GM23338 (cell line): ENCODE results near the gene ABCB11. TPM values are rescaled to one million over a fixed set of nuclear protein-coding genes. Genes with fewer than 3 reads are reported as not detected.
A peak's percentile ranks its signal among the peaks of the same experiment; 100 is the strongest.

Experiments
- ATAC-seq: fragments of 200-7000 bp; cut with Tn5 transposase; 3 replicates; pipeline ENCODE4 v1.9.1; 2020
- DNase-seq: peaks from one replicate; pipeline ENCODE4 v3.0.0-alpha.2; 2015; ENCODE audit warnings: low spot score
- H2AFZ ChIP-seq: fragments of 200-600 bp; sonication (generic); 2 replicates; pipeline ENCODE4 v1.8.0; 2016; ENCODE audit warnings: antibody characterized with exemption, mild to moderate bottlenecking, moderate library complexity
- H3F3A ChIP-seq: fragments of 200-600 bp; sonication (generic); replicated peaks from 2 replicates; pipeline ENCODE4 v1.8.0; 2017; ENCODE audit warnings: antibody characterized with exemption, mixed run types, low read depth
- H3K27ac ChIP-seq: fragments of 200-600 bp; sonication (generic); 2 replicates; pipeline ENCODE4 v1.6.1; 2016; ENCODE audit warnings: low read depth
- H3K27me3 ChIP-seq: fragments of 200-600 bp; sonication (generic); 2 replicates; pipeline ENCODE4 v1.8.0; 2016; ENCODE audit warnings: mild to moderate bottlenecking, mixed run types, moderate library complexity; ENCODE audit not compliant: insufficient read depth
- H3K36me3 ChIP-seq: fragments of 200-600 bp; sonication (generic); 2 replicates; pipeline ENCODE4 v1.8.0; 2016; ENCODE audit warnings: mild to moderate bottlenecking; ENCODE audit not compliant: insufficient read depth
- H3K4me1 ChIP-seq: fragments of 200-600 bp; sonication (generic); 2 replicates; pipeline ENCODE4 v1.8.0; 2016; ENCODE audit warnings: mild to moderate bottlenecking, moderate library complexity; ENCODE audit not compliant: insufficient read depth
- H3K4me2 ChIP-seq: fragments of 200-600 bp; sonication (generic); 2 replicates; pipeline ENCODE4 v1.7.1; 2017; ENCODE audit warnings: mixed run types
- H3K4me3 ChIP-seq: fragments of 200-600 bp; sonication (generic); 2 replicates; pipeline ENCODE4 v1.6.1; 2016; ENCODE audit warnings: mixed run types
- H3K79me2 ChIP-seq: fragments of 200-600 bp; sonication (generic); replicated peaks from 2 replicates; pipeline ENCODE4 v1.8.0; 2017; ENCODE audit warnings: mild to moderate bottlenecking; ENCODE audit not compliant: insufficient read depth
- H3K9me2 ChIP-seq: fragments of 200-600 bp; sonication (generic); 2 replicates; pipeline ENCODE4 v1.8.0; 2017; ENCODE audit not compliant: insufficient read depth
- H4K20me1 ChIP-seq: fragments of 200-600 bp; sonication (generic); replicated peaks from 2 replicates; pipeline ENCODE4 v1.8.0; 2017; ENCODE audit warnings: mild to moderate bottlenecking; ENCODE audit not compliant: insufficient read depth
- H3K27ac Mint-ChIP-seq: 2 replicates; pipeline ENCODE4 v1.8.0; 2020; ENCODE audit warnings: inconsistent platforms, mild to moderate bottlenecking, moderate library complexity, mixed read lengths
- H3K27me3 Mint-ChIP-seq: 3 replicates; pipeline ENCODE4 v1.8.0; 2022; ENCODE audit warnings: low read depth, mild to moderate bottlenecking, moderate library complexity, mixed read lengths, inconsistent platforms; ENCODE audit not compliant: insufficient read depth, poor library complexity
- H3K36me3 Mint-ChIP-seq: 3 replicates; pipeline ENCODE4 v1.8.0; 2021; ENCODE audit warnings: low read depth, mild to moderate bottlenecking, inconsistent platforms, moderate library complexity, mixed read lengths
- H3K4me1 Mint-ChIP-seq: 3 replicates; pipeline ENCODE4 v1.8.0; 2020; ENCODE audit warnings: mild to moderate bottlenecking, inconsistent platforms, mixed read lengths
- H3K4me3 Mint-ChIP-seq: 3 replicates; pipeline ENCODE4 v1.8.0; 2021; ENCODE audit warnings: moderate library complexity, mild to moderate bottlenecking, inconsistent platforms, mixed read lengths
- H3K9me3 Mint-ChIP-seq: 3 replicates; pipeline ENCODE4 v1.8.0; 2020; ENCODE audit warnings: moderate library complexity, mild to moderate bottlenecking, inconsistent platforms, mixed read lengths
- CTCF ChIP-seq, 2 experiments: fragments of 200-600 bp in 1 of 2; sonication (generic) in 1 of 2; conservative IDR thresholded peaks; 2 replicates each; pipeline versions ENCODE4 v1.5.1 to v1.6.1; 2016 to 2017; ENCODE audit warnings: antibody characterized with exemption in 2 of 2, low read depth in 2 of 2, mild to moderate bottlenecking in 2 of 2, moderate library complexity in 1 of 2
- ETS1 ChIP-seq: IDR thresholded peaks from 2 replicates; pipeline ENCODE4 v1.6.1; 2016; ENCODE audit warnings: antibody characterized with exemption
- EZH2phosphoT487 ChIP-seq: fragments of 200-600 bp; sonication (generic); IDR thresholded peaks from one replicate; pipeline ENCODE4 v1.8.1; 2018; ENCODE audit warnings: antibody characterized with exemption; ENCODE audit not compliant: unreplicated experiment
- JUNB ChIP-seq: IDR thresholded peaks from one replicate; pipeline ENCODE4 v1.6.1; 2016; ENCODE audit warnings: antibody characterized with exemption; ENCODE audit not compliant: unreplicated experiment
- POLR2AphosphoS5 ChIP-seq: IDR thresholded peaks from 2 replicates; pipeline ENCODE4 v1.6.1; 2016; ENCODE audit warnings: antibody characterized with exemption, low read depth
- REST ChIP-seq: IDR thresholded peaks from one replicate; pipeline ENCODE4 v1.6.1; 2018; ENCODE audit warnings: antibody characterized with exemption; ENCODE audit not compliant: unreplicated experiment
- ZNF114 ChIP-seq: fragments of 250-450 bp; sonication (Bioruptor Pico); IDR thresholded peaks from 2 replicates; pipeline ENCODE4 v1.5.0; 2020; ENCODE audit warnings: mild to moderate bottlenecking, moderate library complexity
- ZNF331 ChIP-seq: fragments of 250-450 bp; sonication (Bioruptor Pico); IDR thresholded peaks from 2 replicates; pipeline ENCODE4 v1.5.0; 2020; ENCODE audit warnings: low read depth, mild to moderate bottlenecking, moderate library complexity
- polyA plus RNA-seq: library from polyadenylated mRNA; unstranded; fragments of >200 nt; fragmentation: Nextera tagmentation; extraction: Ambion mirVana; gene quantifications from 2 replicates; pipeline ENCODE4 v1.2.1, GENCODE V29; 2016
- total RNA-seq: library from RNA; depleted of rRNA; stranded (reverse); fragments of >200 nt; shearing (Covaris generic); gene quantifications from 2 replicates; pipeline ENCODE4 v1.2.3, GENCODE V29; 2014

Gene ABCB11
- total and polyA plus RNA-seq, 2 experiments from 2014 or later = not detected

GRCh38 chr2:168915441-168916330, 115.4 kb downstream of the ABCB11 start:
- Histone ChIP-seq H2AFZ (no peak overlapping the region), H3K36me3 (peaks cover 9% of the 10 kb centered on the region; the same call in 1 of the 2 replicates), H4K20me1 (no peaks in the 10 kb centered on the region), H3K79me2 (no peaks in the 10 kb centered on the region), H3K4me1 (peaks cover 42% of the 10 kb centered on the region), H3F3A (no peaks in the 10 kb centered on the region), H3K27ac (no peak overlapping the region), H3K9me2 (no peaks in the 10 kb centered on the region), H3K27me3 (peaks cover 8% of the 10 kb centered on the region; the same call in 1 of the 2 replicates), H3K4me2 (no peak overlapping the region), H3K4me3 (no peak overlapping the region)
- Mint-ChIP-seq H3K4me3 (no peak overlapping the region), H3K27me3 (peaks cover 13% of the 10 kb centered on the region), H3K36me3 (peaks cover 11% of the 10 kb centered on the region; the same call in 2 of the 3 replicates), H3K27ac (no peak overlapping the region), H3K4me1 (peaks cover 39% of the 10 kb centered on the region), H3K9me3 (peaks cover 11% of the 10 kb centered on the region; the same call in 2 of the 3 replicates)
- TF ChIP-seq JUNB (no peak), CTCF (conservative IDR thresholded peaks at IDR 0.05; ENCODE audit: low read depth in 2 of 2) (no peak), POLR2AphosphoS5 (no peak), EZH2phosphoT487 (no peak), ZNF114 (CRISPR knock-in tag) (no peak)
- DNase-seq (no peak), ATAC-seq (no peak)

- DNase-seq (no peak), ATAC-seq (no peak)
- Histone ChIP-seq H3K4me1 (peaks cover 52% of the 10 kb centered on the region), H4K20me1 (no peaks in the 10 kb centered on the region), H3K4me3 (no peak overlapping the region), H2AFZ (no peak overlapping the region), H3F3A (0 out of 2 replicates have a peak, but pooled peaks cover under 1% of the 10 kb centered on the region), H3K27ac (no peak overlapping the region), H3K27me3 (peaks cover 8% of the 10 kb centered on the region; the same call in 1 of the 2 replicates), H3K4me2 (peak overlapping the region; percentile 68), H3K36me3 (peaks cover 9% of the 10 kb centered on the region; the same call in 1 of the 2 replicates), H3K9me2 (0 out of 2 replicates have a peak, but pooled peaks cover 4% of the 10 kb centered on the region), H3K79me2 (no peaks in the 10 kb centered on the region)
- H3K9me3 Mint-ChIP-seq = peaks cover 11% of the 10 kb centered on the region; the same call in 2 of the 3 replicates
- H3K27ac Mint-ChIP-seq = no peak overlapping the region
- H3K4me1 Mint-ChIP-seq = peaks cover 47% of the 10 kb centered on the region
- H3K4me3 Mint-ChIP-seq = no peak overlapping the region
- H3K36me3 Mint-ChIP-seq = peaks cover 11% of the 10 kb centered on the region; the same call in 2 of the 3 replicates
- H3K27me3 Mint-ChIP-seq = peaks cover 15% of the 10 kb centered on the region
- TF ChIP-seq EZH2phosphoT487 (no peak), CTCF (conservative IDR thresholded peaks at IDR 0.05; ENCODE audit: low read depth in 2 of 2) (no peak), ETS1 (no peak), REST (no peak), ZNF331 (CRISPR knock-in tag) (no peak), JUNB (no peak)
These were observed 117.6 kb downstream of the ABCB11 start for GRCh38 chr2:168913495-168913894.
